Measurements from ENCODE around the gene RUNX1. TPM values are rescaled to one million over a fixed set of nuclear protein-coding genes. Genes with fewer than 3 reads are reported as not detected.

Gene RUNX1
- total and polyA plus RNA-seq, 2 donors (not counting 1 experiment from before 2014, with no cell fraction given): 26.3 to 73.0 TPM

DNA sequence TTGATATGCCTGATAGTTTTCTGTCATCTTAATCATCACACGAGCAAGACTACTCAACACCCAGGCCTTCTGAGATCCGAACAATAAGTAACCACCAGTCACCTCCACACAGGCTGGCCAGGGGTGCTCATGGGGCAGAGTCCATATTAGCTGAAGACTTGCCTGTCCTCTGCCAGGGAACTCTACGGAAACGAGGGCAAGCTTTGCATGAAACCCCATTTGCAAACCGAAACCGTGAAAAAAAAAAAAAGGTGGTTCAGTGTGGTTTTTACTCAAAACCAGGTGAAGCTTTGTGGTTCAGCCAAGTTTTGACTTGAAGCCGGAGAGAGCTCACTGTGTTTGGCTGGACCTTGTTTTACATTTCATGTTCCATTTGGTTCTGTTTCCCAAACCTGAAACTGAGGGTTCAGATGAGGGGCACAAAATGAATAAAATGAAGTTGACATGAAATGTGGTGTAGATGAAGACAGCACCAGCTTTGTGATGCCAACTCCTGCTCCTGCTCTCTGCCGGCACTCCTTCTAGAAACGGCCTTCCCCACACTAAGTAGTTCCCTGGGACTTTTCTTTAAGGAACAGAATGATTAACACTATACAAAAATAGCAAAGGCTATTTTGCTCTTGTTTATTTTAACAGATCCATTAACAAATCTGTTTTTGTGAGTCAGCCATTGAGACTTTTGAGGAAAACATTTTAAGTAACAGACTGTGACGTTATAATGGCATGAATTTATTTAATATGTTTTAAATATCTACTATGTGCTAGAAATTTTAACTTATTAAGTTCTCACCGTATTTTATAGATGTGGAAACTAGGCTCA is 74.7 kb downstream of the RUNX1 start:
- TF ChIP-seq EZH2 (IDR thresholded peaks at IDR 0.05; ENCODE audit: borderline replicate concordance, insufficient read depth, low read depth, low read length, poor library complexity, severe bottlenecking) (no peak), CTCF (IDR thresholded peaks at IDR 0.05) (no peak)
- Mint-ChIP-seq H3K4me3 (peak overlapping the region; percentile 61), H3K4me1 (peaks cover 38% of the 10 kb centered on the region), H3K27me3 (no peaks in the 10 kb centered on the region), H3K9me3 (ENCODE audit: insufficient read depth) (no peaks in the 10 kb centered on the region), H3K27ac (peak overlapping the region; percentile 16)
- WGBS (ENCODE audit: insufficient coverage): 33% methylated on average over 8 of the region's 11 CpGs
- Histone ChIP-seq H3K4me3 (ENCODE audit: control extremely low read depth in 1 of 5, extremely low read depth in 1 of 5, insufficient read depth in 1 of 5, low read depth in 2 of 5, low read length in 4 of 5) (no peak overlapping the region), H3K27ac (ENCODE audit: low read length in 2 of 2) (no peak overlapping the region), H4K20me1 (ENCODE audit: control insufficient read depth, insufficient read depth, low read length, poor library complexity, severe bottlenecking) (peaks cover 78% of the 10 kb centered on the region), H3K36me3 (replicated peaks in 1 of 2; ENCODE audit: control extremely low read depth in 1 of 2, control insufficient read depth in 1 of 2, extremely low read depth in 1 of 2, insufficient read depth in 2 of 2, low read length in 1 of 2) (peaks cover 3% of the 10 kb centered on the region in 2 experiments), H3K27me3 (replicated peaks in 1 of 4; ENCODE audit: control extremely low read depth in 1 of 4, control insufficient read depth in 3 of 4, insufficient read depth in 4 of 4, low read length in 3 of 4) (no peaks in the 10 kb centered on the region), H3K9me3 (ENCODE audit: control extremely low read depth in 1 of 3, control insufficient read depth in 2 of 3, insufficient read depth in 1 of 3, low read length in 2 of 3) (no peaks in the 10 kb centered on the region), H2AFZ (ENCODE audit: insufficient read depth, low read depth, low read length, poor library complexity, severe bottlenecking) (no peak overlapping the region), H3K4me2 (replicated peaks; ENCODE audit: low read depth, low read length, poor library complexity, severe bottlenecking) (peak overlapping the region; percentile 54), H3K9ac (ENCODE audit: low read length) (peak overlapping the region; percentile 25), H3K4me1 (ENCODE audit: control insufficient read depth in 2 of 2, insufficient read depth in 2 of 2, low read length in 2 of 2) (peaks cover 18 to 22% of the 10 kb centered on the region in 2 donors), H3K79me2 (ENCODE audit: control insufficient read depth, insufficient read depth, low read length) (peaks cover 89% of the 10 kb centered on the region)
- peak; percentile 73 for DNase-seq
- POLR2A ChIA-PET: interaction anchor here (0.6 to 0.7 kb wide), 2 partner anchors 52 to 92 kb away, joined by 3 to 4 read pairs; no protein-coding TSS in a partner anchor
- CTCF ChIA-PET: interaction anchor here (0.6 to 1.3 kb wide), 6 partner anchors 21 to 446 kb away, joined by 3 to 4 read pairs (median 3); no protein-coding TSS in a partner anchor
- ATAC-seq (ENCODE audit: low read depth): peak; percentile 90
- intact Hi-C loops (cut with micrococcal nuclease): no loop called here

DNA sequence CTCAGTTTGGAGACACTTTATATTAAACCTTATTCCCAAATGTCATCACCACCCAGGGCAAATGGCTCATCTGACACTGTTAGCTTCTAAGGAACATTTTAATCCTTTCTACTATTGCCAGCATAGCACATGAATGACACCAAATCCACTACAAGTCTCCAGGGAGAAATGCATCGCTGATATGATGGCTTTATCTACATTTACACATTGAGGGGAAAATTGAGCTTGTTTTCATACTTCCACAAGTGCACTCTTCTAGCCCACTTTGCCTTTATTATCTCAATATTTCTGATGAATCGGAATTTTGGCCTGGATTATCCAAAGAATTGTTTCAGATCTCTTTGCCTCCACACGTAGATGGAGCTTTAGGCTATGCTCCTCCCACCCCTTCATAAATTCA is 75.4 kb downstream of the RUNX1 start:
- Histone ChIP-seq H2AFZ (ENCODE audit: insufficient read depth, low read depth, low read length, poor library complexity, severe bottlenecking) (no peak overlapping the region), H4K20me1 (ENCODE audit: control insufficient read depth, insufficient read depth, low read length, poor library complexity, severe bottlenecking) (peaks cover 78% of the 10 kb centered on the region), H3K4me2 (replicated peaks; ENCODE audit: low read depth, low read length, poor library complexity, severe bottlenecking) (peak overlapping the region; percentile 54), H3K27ac (ENCODE audit: low read length in 2 of 2) (no peak overlapping the region), H3K27me3 (replicated peaks in 1 of 4; ENCODE audit: control extremely low read depth in 1 of 4, control insufficient read depth in 3 of 4, insufficient read depth in 4 of 4, low read length in 3 of 4) (no peaks in the 10 kb centered on the region), H3K9me3 (ENCODE audit: control extremely low read depth in 1 of 3, control insufficient read depth in 2 of 3, insufficient read depth in 1 of 3, low read length in 2 of 3) (no peaks in the 10 kb centered on the region), H3K9ac (ENCODE audit: low read length) (no peak overlapping the region), H3K4me3 (ENCODE audit: control extremely low read depth in 1 of 5, extremely low read depth in 1 of 5, insufficient read depth in 1 of 5, low read depth in 2 of 5, low read length in 4 of 5) (no peak overlapping the region), H3K36me3 (replicated peaks in 1 of 2; ENCODE audit: control extremely low read depth in 1 of 2, control insufficient read depth in 1 of 2, extremely low read depth in 1 of 2, insufficient read depth in 2 of 2, low read length in 1 of 2) (peaks cover 3% of the 10 kb centered on the region in 2 experiments), H3K79me2 (ENCODE audit: control insufficient read depth, insufficient read depth, low read length) (peaks cover 89% of the 10 kb centered on the region), H3K4me1 (ENCODE audit: control insufficient read depth in 2 of 2, insufficient read depth in 2 of 2, low read length in 2 of 2) (peaks cover 21 to 22% of the 10 kb centered on the region in 2 donors)
- DNase-seq (no peak), ATAC-seq (ENCODE audit: low read depth) (no peak)
- H3K4me1 Mint-ChIP-seq: peaks cover 45% of the 10 kb centered on the region
- H3K9me3 Mint-ChIP-seq (ENCODE audit: insufficient read depth): no peaks in the 10 kb centered on the region
- WGBS (ENCODE audit: insufficient coverage): 76% methylated on average over 3 of the region's 3 CpGs
- POLR2A ChIA-PET: interaction anchor here (0.6 kb wide), 1 partner anchor 91 kb away, joined by 4 read pairs; no protein-coding TSS in a partner anchor
- peak overlapping the region; percentile 61 for H3K4me3 Mint-ChIP-seq
- TF ChIP-seq EZH2 (IDR thresholded peaks at IDR 0.05; ENCODE audit: borderline replicate concordance, insufficient read depth, low read depth, low read length, poor library complexity, severe bottlenecking) (no peak), CTCF (IDR thresholded peaks at IDR 0.05) (no peak)
- intact Hi-C loops (cut with micrococcal nuclease): no loop called here
- CTCF ChIA-PET: interaction anchor here (0.8 to 1.3 kb wide), 3 partner anchors 84 to 228 kb away, joined by 3 to 4 read pairs (median 3); no protein-coding TSS in a partner anchor
- no peaks in the 10 kb centered on the region for H3K27me3 Mint-ChIP-seq
- peak overlapping the region; percentile 11 for H3K27ac Mint-ChIP-seq

Data from B cell (primary cell).